HG03045 (cell line): ENCODE results near the gene FOXC1.

Experiments used
- ATAC-seq: cut with Tn5 transposase; IDR thresholded peaks from one replicate; pipeline ENCODE4 v1.9.1; 2021; ENCODE audit warnings: mild to moderate bottlenecking, moderate library complexity; ENCODE audit not compliant: unreplicated experiment

Gene FOXC1

DNA sequence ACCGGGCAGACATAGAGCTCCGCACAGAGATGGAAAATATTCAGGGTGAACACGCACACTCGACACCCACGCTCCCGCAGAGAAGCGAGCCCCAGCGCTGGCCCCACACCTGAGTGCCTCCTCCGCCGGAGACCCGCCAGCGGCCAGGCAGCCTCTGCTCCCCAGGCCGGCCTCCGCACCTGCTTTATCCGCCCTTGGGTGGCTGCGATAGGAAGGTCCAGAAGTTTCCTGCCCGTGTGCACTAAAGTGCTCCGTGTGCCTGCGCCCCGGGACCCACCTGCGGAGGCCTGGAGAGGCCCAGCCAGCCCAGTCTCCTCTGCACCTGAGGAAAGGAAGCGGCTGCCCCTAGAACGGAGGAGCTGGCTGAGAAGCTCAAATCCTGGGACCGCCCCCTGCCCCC is 10.8 kb upstream of the FOXC1 start:
- ATAC-seq: no peak

GRCh38 chr6:1599469-1599868 is 10.2 kb upstream of the FOXC1 start:
- ATAC-seq: no peak

DNA sequence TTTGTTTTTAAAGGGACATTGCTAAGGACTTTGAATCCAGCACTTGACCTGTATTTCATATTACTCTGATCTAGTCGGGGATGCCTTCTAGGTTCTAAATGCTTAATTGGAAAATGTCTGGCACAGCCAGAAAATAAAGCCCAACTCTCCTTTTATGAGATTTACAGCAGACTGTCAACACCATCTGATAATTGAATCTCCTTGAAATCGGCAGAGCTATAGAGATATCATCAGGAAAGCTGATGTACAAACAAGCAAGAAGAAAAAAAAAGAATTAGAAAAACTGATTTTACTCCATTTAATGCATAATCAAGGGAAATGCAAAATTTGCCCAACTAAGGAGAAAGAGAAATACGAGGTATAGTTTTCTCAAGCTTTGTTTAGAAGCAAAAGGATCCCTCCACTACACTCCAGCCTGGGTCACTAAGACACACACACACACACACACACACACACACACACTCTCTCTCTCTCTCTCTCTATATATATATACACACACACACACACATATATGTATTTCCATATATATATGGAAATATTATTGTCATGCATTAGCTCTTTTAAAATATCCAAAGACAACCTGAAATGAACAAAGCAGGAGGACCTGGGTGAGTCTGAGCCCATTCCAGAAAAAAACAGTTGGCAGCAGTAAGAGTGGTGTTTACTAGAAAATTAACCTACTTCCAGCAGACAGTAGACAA is 9.5 kb upstream of the FOXC1 start:
- ATAC-seq: no peak

DNA sequence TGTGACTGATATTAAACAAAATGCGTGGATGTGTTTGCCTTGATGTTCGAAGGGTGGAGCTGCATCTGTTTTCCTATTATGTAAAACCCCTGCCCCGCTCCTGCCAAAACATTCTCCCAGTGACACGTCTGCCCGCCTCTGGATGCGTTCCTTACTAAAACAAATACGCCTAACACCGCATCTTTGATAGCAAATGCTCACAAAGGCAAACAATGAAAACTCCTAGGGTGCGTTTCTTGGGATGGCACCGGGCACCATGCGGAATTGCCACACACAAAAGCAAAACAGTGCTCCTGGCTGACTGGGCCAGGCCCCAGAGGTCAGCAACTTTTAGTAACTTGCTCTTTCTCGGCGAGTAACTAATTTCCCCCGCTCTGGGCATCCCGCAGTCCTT is 9.0 kb upstream of the FOXC1 start:
- no peak for ATAC-seq

- no peak for ATAC-seq
These were observed 8.3 kb upstream of the FOXC1 start for GRCh38 chr6:1601158-1602048.

- ATAC-seq: no peak
These were observed 7.5 kb upstream of the FOXC1 start for GRCh38 chr6:1602049-1602713.

GRCh38 chr6:1603708-1604107 is 6.0 kb upstream of the FOXC1 start:
- no peak for ATAC-seq

- ATAC-seq: no peak
These were observed 5.3 kb upstream of the FOXC1 start for GRCh38 chr6:1604158-1605003.

- no peak for ATAC-seq
These were observed 4.5 kb upstream of the FOXC1 start for GRCh38 chr6:1605004-1605892.

DNA sequence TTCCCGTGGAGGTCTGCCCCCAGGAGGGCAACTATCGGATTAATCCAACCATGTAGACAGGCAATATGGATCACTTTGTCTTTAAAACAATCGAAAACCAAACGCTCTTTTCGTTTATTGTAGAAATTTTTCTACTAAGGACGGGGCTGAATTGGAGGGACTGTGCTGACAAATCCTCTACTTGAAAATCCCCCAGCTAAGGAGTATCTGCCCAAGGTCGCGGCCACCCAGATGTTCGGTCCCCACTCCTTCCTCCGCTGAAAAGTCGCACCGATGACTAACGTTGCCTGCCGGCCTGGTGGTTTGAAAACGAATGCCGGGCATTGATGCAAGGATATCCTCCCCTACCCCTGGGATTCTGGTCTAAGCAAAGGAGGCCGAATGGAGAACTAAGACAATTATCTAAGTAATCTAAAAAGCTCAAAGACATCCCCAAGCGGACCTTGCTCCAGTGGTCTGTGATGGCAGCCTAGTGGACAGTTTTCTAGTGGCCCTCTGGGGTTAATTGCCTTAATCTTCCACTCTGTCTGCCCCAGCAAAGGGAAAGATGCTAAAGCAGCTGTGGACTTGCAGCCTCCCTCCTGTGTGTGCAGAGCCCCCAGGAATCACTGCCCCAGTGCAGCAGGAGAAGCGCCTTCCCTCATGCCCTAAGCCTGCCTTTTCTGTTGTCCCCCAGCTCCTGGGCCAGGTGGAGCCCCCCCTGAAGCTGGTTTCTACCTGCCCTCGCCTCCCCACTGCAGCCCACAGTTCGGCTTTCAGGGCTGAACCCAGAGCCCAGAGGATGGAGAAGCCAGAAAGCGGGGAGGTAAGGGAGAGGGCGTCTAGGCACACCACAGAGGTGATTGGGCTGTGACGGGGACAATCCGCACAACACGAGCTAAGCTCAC is 3.6 kb upstream of the FOXC1 start:
- no peak for ATAC-seq

DNA sequence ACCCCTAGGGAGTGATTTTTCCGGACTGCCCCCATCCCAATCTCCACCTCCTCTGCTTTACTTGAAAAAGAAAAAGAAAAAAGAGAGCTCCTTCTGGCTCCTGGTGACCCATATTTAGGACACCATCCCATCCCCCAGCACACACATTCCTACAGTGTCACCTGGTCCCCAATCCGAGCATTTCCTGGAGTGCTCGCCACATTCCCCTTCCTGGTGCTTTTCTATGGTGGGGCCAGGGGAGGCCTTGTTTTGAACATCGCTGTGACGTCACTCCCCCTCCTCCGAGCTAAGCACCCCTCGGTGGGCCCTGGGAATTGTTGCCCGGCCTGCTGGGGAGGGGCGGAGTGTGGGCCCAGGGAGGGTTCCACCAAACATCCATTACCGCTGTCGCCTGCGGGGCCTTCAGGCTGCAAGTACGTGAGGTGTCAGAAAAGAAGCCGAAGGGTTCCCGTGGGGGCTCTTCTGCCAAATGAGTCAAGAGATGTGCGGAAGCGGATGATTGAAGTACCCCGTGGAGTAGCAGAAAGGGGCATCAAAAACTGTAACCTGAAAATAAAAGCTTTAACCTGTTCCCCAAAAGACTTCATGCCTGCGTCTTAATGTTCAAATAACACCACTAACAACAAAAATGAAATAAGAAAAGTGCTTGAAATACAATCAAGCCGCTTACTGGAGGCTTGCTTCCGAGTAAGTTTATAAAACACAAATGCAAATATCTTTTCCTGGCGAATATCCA is 2.8 kb upstream of the FOXC1 start:
- no peak for ATAC-seq

DNA sequence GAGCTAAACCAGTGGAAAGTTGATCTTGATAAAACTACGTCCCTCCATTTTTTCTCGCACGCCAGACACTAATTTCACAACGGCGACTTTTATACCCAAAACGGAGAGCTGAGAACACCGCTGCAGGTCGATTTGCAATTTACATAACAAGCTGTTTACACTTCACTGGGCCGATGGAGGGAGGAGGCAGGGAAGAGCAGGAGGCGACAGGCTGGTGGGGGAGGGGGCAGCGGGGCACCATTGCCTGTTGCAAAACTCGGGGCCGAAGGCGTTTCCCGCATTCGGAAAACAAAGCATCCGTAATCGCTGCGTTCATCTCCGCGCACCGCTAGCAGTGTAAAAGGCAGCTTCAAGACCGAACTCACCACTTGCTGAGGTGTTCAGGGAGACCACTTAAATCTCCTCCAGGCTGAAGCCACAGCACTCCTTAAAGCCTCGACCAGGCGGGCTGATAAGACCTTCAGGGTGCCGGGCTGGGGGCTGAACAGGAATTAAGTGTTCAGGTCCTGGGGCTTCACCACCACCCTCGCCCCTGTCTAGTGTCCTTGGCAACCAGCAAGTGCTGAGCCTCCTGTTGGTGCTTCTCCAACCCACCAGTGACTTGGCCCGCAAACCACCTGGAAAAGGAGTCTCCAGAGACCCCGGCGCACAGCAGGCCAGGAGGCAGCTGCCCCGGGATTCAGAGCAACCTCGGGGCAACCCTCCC is 2.0 kb upstream of the FOXC1 start:
- ATAC-seq: no peak

DNA sequence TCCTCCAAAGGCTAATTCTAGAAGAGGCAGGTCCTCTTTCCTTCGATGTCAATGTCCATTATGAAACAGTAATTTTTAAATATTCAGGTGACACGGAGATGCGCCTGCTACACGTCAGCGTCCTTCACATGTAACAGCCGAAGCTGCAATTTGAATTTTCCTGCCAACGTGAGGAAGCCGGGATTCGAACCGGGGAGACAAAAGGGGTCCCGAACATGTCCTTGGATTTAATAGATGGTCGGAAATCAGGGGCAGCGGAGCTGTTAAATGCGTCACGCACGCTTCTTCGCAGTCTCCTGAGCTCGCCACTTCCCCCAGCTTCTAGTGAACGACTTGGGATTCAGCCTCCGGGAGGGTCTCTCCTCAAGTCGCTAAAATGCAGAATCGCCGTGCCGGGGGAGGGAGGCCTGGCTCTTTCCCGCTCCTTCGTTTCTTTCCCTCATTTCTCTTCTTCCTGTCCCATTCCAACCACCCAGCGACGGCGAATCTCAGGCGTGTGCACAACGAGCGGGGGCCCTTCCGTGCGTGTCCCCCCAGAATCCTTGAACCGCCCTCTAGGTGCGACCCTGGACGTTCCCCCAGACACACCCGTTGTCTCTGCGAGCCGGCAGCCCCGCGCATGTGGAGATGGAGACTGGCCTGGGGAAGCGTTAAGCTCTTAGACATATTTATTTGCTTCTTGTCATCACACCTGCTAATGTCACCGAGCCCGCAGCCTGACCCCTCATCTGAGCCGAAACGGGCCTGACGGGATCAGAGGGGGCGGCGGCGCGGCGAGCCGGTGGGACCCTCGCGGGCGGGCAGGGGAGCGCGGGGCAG is 1.3 kb upstream of the FOXC1 start:
- ATAC-seq: no peak

DNA sequence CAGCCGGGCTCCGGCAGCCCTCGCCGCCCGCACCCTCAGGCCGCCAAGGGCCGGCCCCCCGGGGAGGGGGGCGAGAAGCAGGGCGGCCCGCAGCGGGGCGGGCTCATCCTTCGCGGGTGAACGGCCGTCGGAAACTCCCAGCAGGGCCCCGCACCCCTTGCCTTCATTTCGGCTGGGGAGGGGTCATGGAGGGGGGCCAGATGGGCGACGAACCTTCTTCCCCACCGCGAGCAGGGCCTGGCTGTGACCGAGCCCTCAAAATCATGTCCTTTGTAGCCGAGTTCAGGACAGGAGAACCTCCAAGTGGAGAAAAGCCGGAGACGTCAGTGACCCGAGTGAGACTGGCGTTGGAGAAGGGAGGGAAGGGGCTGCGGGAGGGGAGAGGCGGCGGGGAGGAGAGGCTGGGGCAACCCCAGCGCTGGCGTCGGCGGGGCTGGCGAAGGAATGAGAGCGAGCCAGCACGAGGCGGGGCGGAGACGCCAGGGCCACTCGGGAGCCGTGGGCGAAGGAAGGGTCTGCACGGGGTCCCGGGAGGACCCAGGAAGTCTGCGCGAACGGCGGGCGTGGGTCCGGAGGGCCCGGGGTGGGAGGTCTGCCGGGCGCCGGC is 571 bp upstream of the FOXC1 start:
- peak; percentile 13 for ATAC-seq

GRCh38 chr6:1610497-1611321 is 994 bp downstream of the FOXC1 start:
- ATAC-seq: peak; percentile 17

- ATAC-seq: no peak
These were observed 1.5 kb downstream of the FOXC1 start for GRCh38 chr6:1611322-1611571.
